ENCODE results near the gene GNAI1. TPM values are rescaled to one million over a fixed set of nuclear protein-coding genes. Genes with fewer than 3 reads are reported as not detected.

Gene GNAI1
- total and polyA plus RNA-seq, 10 of the 15 experiments (the other 5 are each of a cell fraction or from before 2014, with no cell fraction given) = not detected

GRCh38 chr7:80215734-80216133 is 81.1 kb downstream of the GNAI1 start:
- POLR2A ChIA-PET = no interaction called here
- ATAC-seq = no peak
- in situ Hi-C loops (cut with MboI) = no loop called here

More at GRCh38 chr7:80215734-80216133, 81.1 kb downstream of the GNAI1 start:
- Histone ChIP-seq H4K20me1 (ENCODE audit: control insufficient read depth, insufficient read depth) (no peaks in the 10 kb centered on the region), H3K79me2 (ENCODE audit: control insufficient read depth, insufficient read depth, low read length) (no peaks in the 10 kb centered on the region), H3K27ac (ENCODE audit: control insufficient read depth, insufficient read depth) (no peak overlapping the region), H3K4me2 (ENCODE audit: control insufficient read depth, insufficient read depth) (no peak overlapping the region), H3K9me3 (replicated peaks; ENCODE audit: control insufficient read depth, insufficient read depth, low read length) (no peaks in the 10 kb centered on the region), H2AFZ (ENCODE audit: control insufficient read depth, low read depth, low read length) (no peak overlapping the region), H3K4me3 (no peak overlapping the region), H3K4me1 (ENCODE audit: control insufficient read depth, insufficient read depth, low read length) (no peaks in the 10 kb centered on the region), H3K36me3 (ENCODE audit: control insufficient read depth in 2 of 2, insufficient read depth in 2 of 2, low read length in 1 of 2) (no peaks in the 10 kb centered on the region), H3K9ac (ENCODE audit: control insufficient read depth, insufficient read depth, low read length) (no peak overlapping the region), H3K27me3 (replicated peaks in 1 of 2; ENCODE audit: control insufficient read depth in 2 of 2, insufficient read depth in 2 of 2, low read length in 1 of 2) (no peaks in the 10 kb centered on the region)
- ChIA-PET RAD21 (ENCODE audit: unreplicated experiment) (interaction anchor here (1.0 kb wide), 1 partner anchor 9 kb away, joined by 3 read pairs; no protein-coding TSS in a partner anchor), SMC1A (ENCODE audit: uncharacterized antibody, unreplicated experiment) (no interaction called here), CTCF (interaction anchor here (0.6 kb wide), 1 partner anchor 905 kb away, joined by 3 read pairs; no protein-coding TSS in a partner anchor)
- WGBS (ENCODE audit: insufficient coverage, insufficient replicate concordance, low lambda C conversion rate, missing lambda C conversion rate) = 0% methylated on average over 3 of the region's 3 CpGs
- intact Hi-C loops (cut with micrococcal nuclease; ENCODE audit: unreplicated experiment) = no loop called here
- FAIRE-seq (no peak), DNase-seq (ENCODE audit: low read depth, low spot score) (no peak)
- no TSS peak for BruUV-seq (replicated peaks)
- TF ChIP-seq PKNOX1 (IDR thresholded peaks at IDR 0.05) = no peak
- TF ChIP-seq, protein P1, sequence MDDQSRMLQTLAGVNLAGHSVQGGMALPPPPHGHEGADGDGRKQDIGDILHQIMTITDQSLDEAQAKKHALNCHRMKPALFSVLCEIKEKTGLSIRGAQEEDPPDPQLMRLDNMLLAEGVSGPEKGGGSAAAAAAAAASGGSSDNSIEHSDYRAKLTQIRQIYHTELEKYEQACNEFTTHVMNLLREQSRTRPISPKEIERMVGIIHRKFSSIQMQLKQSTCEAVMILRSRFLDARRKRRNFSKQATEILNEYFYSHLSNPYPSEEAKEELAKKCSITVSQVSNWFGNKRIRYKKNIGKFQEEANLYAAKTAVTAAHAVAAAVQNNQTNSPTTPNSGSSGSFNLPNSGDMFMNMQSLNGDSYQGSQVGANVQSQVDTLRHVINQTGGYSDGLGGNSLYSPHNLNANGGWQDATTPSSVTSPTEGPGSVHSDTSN (IDR thresholded peaks at IDR 0.05; ENCODE audit: insufficient replicate concordance, low read depth, low read length) = no peak
- no peak for TF ChIP-seq IKZF2 (IDR thresholded peaks at IDR 0.05)
- TF ChIP-seq EP300 (IDR thresholded peaks at IDR 0.05; ENCODE audit: borderline replicate concordance in 1 of 2, control insufficient read depth in 1 of 2, low read depth in 2 of 2, low read length in 2 of 2) = no peak
- TF ChIP-seq NFYA (IDR thresholded peaks at IDR 0.05; ENCODE audit: borderline replicate concordance, low read depth, low read length) = no peak
- TF ChIP-seq GABPA (IDR thresholded peaks at IDR 0.05; ENCODE audit: low read depth) = no peak
- TF ChIP-seq KLF5 (IDR thresholded peaks at IDR 0.05; ENCODE audit: partially characterized antibody) = no peak
- TF ChIP-seq HDAC6 (IDR thresholded peaks at IDR 0.05; ENCODE audit: unreplicated experiment) = no peak

Measured in GM12878 (cell line).